HG03457 (cell line): ENCODE measurements around the gene PSMA7.

ENCODE experiments used
- ATAC-seq: cut with Tn5 transposase; IDR thresholded peaks from one replicate; pipeline ENCODE4 v1.9.1; 2021; ENCODE audit warnings: moderate number of reproducible peaks; ENCODE audit not compliant: unreplicated experiment

The PSMA7 gene

GRCh38 chr20:62097881-62098407 is 45.2 kb downstream of the PSMA7 start:
- ATAC-seq: no peak

GRCh38 chr20:62096421-62097380 is 46.5 kb downstream of the PSMA7 start:
- no peak for ATAC-seq

- ATAC-seq: no peak
Measured at GRCh38 chr20:62089393-62089792, 53.8 kb downstream of the PSMA7 start.

- no peak for ATAC-seq
Measured at GRCh38 chr20:62088258-62089127, 54.7 kb downstream of the PSMA7 start.

GRCh38 chr20:62087632-62088031 is 55.6 kb downstream of the PSMA7 start:
- ATAC-seq: no peak

- ATAC-seq: no peak
Measured at GRCh38 chr20:62087227-62087626, 56.0 kb downstream of the PSMA7 start.
